Stimulated activated CD8-positive, alpha-beta memory T cell treated with anti-CD3 and anti-CD28 coated beads, Interleukin-4, amount 100 ng/mL, for 48 hours (primary cell): ENCODE measurements around the gene ANKK1.

Source experiments
- DNase-seq: peaks from one replicate; pipeline ENCODE4 v3.0.0-alpha.2; 2020

Gene ANKK1

DNA sequence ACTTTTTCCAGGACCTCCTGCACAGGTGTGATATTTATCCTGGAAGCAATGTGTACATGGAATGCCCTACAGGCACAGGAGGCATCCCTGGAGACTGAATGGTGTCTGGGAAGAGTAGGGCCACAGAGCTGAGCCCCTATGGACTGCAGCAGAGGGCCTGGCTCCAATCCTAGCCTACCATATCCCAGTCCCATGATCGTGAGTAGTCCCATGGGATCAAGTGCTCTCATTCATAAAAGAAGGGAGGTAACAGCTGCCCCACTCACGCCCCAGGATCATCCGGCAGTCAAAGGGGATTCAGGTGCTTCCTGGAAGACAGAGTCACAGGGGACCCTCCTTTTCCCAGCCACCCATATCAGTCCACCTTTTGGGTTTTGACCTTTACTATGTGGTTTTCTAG is 24.0 kb downstream of the ANKK1 start:
- no peak for DNase-seq

DNA sequence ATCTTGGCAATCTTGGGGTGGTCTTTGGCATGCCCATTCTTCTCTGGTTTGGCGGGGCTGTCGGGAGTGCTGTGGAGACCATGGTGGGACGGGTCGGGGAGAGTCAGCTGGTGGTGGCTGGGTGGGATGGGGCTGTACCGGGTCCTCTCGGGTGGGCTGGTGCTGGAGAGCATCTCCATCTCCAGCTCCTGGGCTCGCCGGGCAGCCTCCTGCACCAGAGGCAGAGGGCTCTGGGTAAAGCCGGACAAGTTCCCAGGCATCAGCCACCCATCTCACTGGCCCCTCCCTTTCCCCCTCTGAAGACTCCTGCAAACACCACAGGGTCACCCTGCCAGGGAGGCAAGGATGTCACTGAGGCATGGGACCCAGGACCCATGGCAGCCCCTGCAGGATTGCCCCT is 25.1 kb downstream of the ANKK1 start:
- no peak for DNase-seq

DNA sequence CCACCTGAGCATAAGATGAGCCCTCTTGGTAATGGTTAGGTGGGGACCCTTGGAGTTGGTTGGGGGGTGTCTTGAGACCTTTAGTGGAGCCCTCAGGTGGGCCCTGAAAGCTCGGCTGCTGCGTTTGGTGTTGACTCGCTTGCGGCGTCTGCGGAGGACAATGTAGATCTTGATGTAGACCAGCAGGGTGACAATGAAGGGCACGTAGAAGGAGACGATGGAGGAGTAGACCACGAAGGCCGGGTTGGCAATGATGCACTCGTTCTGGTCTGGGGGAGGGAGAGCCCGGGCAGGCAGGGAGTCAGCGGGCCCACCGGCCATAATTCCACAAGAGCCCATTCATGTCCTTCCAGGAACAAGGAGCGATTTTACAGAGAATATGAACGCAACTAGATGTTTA is 27.8 kb downstream of the ANKK1 start:
- DNase-seq = no peak

DNA sequence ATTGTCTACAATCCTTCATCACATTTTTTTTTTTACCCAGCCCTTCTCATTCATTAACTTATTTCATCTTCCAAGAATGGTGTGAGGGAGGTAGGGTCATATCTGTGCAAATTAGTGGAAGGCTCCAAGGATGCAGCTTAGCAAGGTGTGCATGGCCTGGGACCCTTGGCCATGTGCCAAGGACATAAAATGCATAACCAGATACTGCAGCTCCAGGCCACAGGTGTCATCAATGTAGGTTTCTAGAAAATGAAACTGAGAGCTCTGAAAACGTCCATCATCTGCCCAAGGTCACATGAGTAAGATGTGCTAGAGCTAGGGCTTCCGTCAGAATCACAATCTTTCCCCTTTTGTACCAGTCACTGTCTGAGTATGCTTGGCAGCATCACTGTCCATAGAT is 29.8 kb downstream of the ANKK1 start:
- DNase-seq = no peak

DNA sequence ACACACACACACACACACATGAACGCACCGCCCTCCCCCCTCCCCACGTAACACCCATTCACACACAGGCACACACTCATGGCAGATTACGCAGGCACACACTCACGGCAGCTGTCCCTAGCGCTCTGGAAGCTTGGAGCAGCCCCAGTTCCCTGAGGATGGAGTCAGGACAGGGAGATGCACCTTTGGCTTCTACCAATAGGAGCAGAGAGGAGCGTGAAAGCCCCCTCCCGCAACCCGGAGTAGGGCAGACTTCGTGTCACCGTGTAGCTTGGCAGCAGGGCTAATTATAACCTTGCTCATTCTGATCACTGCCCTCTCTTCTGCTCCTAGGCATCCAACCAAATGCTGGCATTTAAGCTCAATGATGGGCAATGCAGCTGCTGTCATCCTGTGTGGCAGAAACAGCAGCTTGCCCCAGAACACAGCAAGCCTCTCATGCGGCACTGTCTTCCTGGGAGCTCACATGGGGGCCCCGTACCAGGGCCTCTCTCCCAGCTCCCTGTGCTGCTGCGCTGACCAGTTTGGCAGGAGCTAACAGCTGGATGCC is 31.9 kb downstream of the ANKK1 start:
- DNase-seq = no peak

DNA sequence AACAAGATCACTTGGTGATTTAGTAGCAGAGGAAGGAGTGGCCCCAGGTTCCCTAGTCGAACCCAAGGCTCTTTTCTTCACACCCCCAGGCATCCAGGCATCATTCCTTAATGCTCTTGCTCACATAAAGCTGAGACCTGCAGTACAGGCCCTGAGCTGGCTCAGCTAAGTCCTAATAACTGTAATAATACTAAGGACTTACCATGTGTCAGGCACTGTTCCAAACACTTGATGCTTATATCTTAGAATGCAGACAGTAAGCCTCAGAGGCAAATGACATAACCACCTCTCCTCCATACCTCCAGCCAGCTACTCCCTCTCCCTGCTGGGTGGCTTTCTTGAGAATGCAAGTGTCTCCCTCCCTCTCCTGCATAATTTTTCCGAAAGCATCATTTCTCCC is 33.2 kb downstream of the ANKK1 start:
- no peak for DNase-seq

DNA sequence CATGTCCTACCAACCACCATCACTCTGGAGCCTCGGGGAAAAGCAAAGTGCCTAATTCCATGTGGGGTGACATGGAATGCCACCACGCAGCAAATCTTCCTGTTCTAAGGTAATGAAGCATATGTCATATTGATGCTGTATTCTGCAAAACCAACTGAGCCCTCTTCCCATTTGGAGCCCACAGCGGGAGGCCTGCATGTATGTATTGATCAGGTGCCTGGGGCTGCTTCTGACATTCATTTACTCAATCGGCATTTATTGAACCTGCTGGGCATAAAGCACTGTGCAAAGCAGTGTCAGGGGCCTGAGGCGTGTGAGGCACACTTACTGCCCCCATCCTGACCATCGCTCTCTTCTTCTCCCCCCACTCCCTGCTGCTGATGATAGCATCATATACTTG is 39.1 kb downstream of the ANKK1 start:
- DNase-seq = no peak

DNA sequence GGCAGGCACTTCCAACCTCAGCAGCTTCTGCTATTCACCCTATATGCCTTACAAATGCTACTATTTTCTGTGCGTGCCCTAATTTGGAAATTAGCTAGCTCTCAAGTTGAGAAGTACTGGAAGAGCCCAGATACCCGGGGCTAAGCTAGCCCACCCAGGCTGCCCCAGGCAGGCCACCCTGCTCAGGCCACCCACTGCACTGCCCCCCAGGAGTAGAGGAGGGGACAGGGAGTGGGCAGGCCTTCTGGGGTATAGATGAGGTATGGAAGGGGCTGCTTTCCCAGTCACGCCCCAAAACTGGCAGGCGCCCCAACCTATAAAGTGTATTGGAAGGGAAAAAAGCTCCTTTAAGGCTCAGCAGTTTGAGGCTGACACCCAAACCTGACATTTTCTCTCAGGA is 44.2 kb downstream of the ANKK1 start:
- no peak for DNase-seq

DNA sequence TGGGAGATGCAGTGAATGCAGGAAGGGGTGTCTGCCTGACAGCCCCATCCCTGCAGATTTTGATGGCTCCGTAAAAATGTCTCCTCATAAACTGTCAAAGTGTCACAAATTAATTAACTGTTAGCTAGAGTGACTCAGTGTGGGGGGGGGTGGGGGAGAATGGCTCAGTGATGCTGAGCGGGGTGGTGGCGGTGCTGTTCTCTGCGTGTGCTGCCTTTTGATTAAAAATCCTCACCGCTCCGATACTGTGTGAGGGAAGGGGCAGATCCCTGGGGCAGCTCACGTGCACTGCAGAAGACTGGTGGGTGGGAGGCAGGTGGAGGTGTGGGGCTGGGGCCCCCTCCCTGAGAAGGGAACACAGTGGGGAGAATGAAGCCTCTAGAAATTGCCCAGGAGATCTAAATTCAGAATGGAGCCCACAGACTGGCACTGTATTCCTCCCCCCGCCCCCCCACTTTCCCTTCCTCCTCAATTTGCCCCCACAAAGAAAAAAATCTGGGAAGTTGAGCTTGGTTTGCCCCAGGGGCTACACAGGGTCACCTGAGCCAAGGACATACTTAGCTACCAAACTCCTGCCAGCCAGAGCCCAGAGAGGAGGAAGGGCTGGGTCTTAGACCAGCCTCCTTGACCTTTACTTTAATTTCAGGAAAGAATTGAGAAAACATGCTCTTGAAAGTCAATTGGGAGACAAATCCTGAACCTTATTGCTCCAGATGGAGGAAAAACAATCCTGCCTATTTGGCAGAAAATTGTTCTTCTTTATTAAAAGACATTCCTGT is 47.8 kb downstream of the ANKK1 start:
- DNase-seq = no peak

DNA sequence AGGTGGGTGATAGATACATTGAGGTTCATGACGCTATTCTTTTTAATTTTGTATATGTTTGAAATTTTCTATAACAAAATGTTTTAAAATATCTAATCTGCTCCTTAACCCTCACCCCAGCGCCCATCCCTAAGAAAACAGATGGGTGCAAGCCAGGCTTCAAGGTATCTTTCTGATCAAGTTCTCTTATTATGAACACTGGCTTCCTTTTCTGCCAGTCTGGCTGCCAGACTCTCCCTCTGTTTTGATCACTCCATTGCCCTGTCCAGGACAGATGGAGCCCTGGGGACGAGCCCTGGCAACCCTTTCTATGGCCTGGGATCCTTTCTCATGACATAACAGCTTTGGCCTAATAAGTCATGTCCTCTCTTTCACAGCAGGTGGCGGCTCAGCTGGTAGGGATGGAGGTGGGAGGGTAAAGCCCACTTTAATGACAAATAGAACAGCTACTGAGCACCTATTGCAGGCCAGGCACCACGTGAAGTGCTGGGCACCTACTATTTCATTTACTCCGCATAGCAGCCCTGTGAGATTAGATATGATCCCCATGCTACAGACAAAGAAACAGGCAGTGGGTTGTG is 49.2 kb downstream of the ANKK1 start:
- no peak for DNase-seq

DNA sequence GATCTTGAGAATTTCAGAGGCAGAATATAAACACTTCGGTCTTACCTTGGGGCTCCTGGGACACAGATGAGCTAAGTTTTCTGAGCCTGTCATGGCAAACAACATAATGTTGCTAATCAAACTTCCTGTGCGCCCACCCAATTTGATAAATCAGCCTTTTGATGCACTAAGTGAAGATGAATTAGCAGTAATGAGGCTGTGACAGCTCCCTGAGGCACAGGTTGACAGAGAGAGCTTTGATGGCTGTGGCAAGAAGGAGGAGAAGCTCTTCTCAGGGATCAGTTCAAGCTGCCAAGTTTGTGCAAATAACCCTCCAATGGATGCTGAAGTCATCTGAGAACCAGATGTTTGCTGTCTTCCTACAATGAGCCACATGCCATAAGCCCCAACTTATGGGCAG is 53.2 kb downstream of the ANKK1 start:
- DNase-seq = no peak

DNA sequence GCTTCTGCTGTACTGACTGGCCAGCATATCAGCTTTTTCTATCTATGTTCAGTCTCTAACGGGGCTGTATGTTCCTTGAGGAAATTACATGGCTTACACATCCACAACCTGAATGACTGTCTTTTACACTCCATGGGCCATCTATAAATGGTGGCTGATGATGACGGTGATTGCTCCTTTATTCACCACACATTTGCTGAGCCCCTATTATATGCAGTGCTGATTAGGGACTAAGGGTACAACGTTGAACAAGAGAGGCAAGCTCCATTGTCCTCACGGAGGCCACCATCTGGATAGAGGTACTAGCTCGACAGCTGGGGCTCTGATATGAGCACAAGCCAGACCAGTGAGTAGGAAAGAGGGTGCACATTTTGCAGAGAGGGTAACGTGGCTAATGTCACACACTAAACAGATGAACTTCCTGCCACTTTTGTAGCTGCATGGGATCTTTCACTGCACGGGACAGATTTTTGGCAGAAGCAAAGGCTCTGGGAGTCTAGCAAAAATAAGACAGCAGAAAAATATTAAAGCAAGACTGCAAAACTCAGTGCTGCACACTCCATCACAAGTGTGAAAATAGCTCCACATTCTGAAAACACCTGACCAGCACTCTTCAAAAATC is 57.0 kb downstream of the ANKK1 start:
- no peak for DNase-seq

DNA sequence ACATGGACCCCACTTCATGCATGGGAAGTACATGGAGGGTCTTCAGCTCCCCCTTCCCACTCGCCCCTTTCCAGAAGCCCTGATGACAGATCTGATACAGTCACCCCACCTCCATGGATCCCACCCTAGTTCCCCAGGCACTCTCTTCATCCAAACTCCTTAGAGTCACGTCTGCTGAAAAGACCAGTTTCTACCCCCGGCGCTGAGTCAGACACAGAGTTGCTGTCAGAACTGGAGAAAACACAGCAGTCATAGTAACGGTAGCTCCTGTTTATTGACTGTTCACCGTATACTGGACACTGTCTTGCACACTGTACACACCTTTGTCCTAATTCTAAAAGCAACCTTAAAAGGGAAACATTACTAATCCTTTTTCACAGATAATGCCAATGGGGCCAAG is 58.5 kb downstream of the ANKK1 start:
- peak; percentile 31 for DNase-seq

DNA sequence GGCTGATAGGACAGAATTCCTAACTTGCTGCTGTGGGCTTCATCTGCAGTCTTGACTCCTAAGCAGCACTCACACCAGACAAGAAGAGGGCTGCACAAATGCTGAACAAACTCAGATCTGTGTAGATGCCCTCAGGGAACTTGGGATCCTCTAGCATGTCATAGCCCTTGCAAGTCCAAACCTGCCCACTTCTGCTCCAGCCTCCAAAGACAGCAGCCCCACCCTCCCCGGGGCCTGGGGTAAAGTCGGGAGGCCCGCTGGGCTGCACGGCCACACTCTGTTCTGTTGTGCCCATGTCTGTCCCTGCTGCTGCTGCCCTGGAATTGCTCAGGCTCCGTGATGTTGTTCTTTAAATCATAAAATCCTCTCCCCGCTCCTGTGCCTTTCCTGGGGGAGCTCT is 59.4 kb downstream of the ANKK1 start:
- DNase-seq = no peak

DNA sequence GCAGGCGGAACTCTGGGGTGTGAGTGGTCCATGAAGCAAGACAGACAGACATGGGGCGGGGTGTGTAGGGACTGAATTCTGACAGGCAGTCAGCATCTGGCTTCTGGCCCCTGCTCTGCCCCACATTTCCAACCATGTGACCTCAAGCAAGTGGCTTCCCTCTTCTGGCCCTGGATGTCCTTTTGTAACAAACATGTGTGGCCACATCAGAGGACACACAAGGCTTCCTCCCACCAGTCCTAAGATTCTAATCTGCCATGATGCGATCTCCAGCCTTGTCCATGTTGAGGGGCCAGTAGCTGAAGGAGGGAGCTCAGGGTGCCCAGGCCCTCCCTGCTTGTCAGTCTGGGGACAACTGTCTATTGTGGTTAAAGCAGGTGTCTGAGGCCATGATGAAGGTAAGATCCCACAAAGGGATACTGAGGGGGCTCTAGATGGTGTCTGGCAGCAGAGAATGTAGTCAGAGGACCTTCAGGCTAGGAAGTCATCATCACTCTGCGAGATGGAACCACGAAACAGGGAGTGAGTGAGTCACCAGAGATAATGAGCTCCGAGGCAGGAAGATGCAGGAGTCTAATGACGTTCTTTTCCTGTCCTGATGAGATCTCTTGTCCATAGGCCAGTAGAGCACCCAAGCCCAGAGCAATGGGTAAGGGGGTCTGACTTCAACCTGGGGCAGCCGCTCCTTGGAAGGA is 60.2 kb downstream of the ANKK1 start:
- no peak for DNase-seq

DNA sequence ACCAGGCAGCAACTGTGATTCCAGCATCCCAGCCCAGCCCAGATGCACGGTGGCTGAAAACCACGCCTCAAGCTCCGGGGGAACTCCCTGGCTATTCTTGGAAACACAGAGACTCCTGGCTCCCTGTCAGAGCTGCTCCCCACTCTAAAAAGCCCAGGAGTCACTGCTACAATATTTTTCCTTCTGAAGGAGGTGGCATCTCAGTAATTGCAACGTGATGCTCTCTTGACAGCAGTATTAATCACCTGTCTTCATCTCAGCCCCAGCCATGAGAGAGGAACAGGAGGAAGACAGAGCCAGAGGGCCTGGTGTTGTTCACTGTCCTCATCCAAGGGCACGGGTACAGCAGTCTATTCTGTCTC is 60.7 kb downstream of the ANKK1 start:
- no peak for DNase-seq

DNA sequence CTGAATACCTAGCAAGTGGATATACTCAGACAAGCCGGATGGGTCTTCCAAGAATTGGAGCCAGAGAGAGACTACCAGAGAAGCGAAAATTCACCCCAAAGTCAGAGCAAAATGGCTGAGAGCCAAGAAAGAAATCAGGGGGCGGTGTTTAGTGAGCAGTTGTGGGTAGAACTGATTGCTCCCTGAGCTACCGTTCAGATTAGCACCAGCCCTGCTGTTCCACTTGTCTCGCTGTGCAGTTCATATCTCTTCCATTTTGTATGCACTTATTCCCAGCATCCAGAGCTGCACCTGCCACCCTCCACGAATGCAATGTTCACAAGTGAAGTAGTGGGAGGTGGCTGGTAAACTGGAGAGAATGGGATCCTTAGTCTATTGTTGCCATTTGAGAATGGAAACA is 62.2 kb downstream of the ANKK1 start:
- no peak for DNase-seq
